Bronchial epithelial cell (primary cell): ENCODE measurements around the gene SLC16A4. TPM values are rescaled to one million over a fixed set of nuclear protein-coding genes. Genes with fewer than 3 reads are reported as not detected.

ENCODE experiments used
- DNase-seq: peaks from one replicate; pipeline ENCODE4 v3.0.0-alpha.2; 2010; ENCODE audit warnings: low read depth
- FAIRE-seq: peaks from 2 replicates; lab custom pipeline; 2011; peaks lifted over from hg19 to GRCh38; lab: Jason Lieb, UNC
- H3K27me3 ChIP-seq: 2 replicates; pipeline ENCODE4 v1.5.1; 2011; ENCODE audit warnings: low read length; ENCODE audit not compliant: control insufficient read depth, insufficient read depth
- H3K36me3 ChIP-seq: 2 replicates; pipeline ENCODE4 v1.5.1; 2011; ENCODE audit warnings: low read length; ENCODE audit not compliant: control insufficient read depth, insufficient read depth
- H3K4me3 ChIP-seq: 2 replicates; pipeline ENCODE4 v1.5.1; 2011; ENCODE audit warnings: mild to moderate bottlenecking, low read depth, low read length, control low read depth
- total RNA-seq: library from RNA; depleted of rRNA; stranded (reverse); fragments of >200 nt; gene quantifications from 2 replicates; pipeline ENCODE4 v1.2.1, GENCODE V29; 2014
- TF ChIP-seq, protein P1 (sequence below): IDR thresholded peaks from 2 replicates; pipeline ENCODE4 v1.5.1; 2011; ENCODE audit warnings: mild to moderate bottlenecking, moderate library complexity, low read length, control low read depth, inconsistent platforms; ENCODE audit not compliant: insufficient read depth, severe bottlenecking

The SLC16A4 gene
- total RNA-seq, 1 donor from 2014 or later, result 34.2 TPM

GRCh38 chr1:110348050-110348449 is 42.8 kb downstream of the SLC16A4 start:
- DNase-seq (no peak), FAIRE-seq (no peak)
- Histone ChIP-seq H3K36me3 (peaks cover 4% of the 10 kb centered on the region), H3K4me3 (no peak overlapping the region), H3K27me3 (no peaks in the 10 kb centered on the region)
- TF ChIP-seq, protein P1, sequence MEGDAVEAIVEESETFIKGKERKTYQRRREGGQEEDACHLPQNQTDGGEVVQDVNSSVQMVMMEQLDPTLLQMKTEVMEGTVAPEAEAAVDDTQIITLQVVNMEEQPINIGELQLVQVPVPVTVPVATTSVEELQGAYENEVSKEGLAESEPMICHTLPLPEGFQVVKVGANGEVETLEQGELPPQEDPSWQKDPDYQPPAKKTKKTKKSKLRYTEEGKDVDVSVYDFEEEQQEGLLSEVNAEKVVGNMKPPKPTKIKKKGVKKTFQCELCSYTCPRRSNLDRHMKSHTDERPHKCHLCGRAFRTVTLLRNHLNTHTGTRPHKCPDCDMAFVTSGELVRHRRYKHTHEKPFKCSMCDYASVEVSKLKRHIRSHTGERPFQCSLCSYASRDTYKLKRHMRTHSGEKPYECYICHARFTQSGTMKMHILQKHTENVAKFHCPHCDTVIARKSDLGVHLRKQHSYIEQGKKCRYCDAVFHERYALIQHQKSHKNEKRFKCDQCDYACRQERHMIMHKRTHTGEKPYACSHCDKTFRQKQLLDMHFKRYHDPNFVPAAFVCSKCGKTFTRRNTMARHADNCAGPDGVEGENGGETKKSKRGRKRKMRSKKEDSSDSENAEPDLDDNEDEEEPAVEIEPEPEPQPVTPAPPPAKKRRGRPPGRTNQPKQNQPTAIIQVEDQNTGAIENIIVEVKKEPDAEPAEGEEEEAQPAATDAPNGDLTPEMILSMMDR, result no peak

DNA sequence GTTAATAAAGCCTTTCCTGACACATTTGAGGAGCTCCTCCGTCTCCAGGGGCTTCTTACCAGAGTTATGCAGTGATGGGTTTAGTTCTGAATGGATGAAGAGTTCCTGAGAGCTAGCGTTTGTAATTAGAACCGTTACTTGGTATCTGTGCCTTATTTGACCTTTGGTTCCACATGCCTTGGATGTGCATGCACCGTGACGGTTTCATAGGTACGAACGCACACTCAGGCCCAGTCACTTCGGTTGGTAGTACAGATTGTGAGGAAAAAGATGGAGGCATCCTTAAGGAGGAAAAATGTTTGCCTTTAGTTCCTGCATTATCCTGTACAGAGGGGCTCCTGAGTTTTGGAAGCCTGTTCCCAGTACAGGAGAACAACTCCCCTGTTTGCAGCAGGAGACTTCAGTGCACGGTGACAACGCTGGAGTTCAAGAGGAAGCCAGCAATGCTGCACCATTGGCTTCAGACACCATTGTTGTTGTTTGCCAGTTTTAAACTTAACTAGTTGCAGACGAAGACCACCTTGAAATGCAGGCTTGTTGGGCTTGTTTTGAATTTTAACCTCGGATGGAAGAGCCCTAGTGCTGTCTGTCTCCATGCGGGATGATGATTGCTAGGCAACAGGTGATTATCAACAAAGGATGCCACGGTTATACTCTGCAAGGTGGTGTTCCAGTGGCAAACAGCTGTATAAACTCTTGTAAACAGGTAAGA is 43.5 kb downstream of the SLC16A4 start:
- DNase-seq (no peak), FAIRE-seq (no peak)
- peaks cover 4% of the 10 kb centered on the region for H3K36me3 ChIP-seq
- H3K4me3 ChIP-seq, result no peak overlapping the region
- no peaks in the 10 kb centered on the region for H3K27me3 ChIP-seq
- TF ChIP-seq, protein P1, result no peak

DNA sequence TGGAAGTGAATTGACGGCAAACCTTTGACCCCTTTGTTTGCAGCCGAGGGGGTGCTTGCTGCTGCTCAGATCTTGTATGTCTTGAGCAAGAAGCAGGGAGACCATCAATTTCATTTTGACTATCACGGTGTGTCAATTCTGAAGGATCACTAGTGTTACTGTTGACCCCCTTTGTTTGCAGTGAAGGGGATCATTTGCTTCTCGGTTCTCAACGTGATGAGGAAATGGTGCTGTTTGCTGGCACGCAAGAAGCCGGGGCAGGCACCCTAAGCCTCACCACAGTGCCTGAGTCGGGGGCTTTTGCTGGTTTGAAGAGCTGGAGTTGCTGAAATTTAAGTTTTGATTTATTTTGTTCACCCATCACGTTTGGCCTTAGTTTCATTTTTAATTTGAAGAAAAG is 44.1 kb downstream of the SLC16A4 start:
- Histone ChIP-seq H3K27me3 (no peaks in the 10 kb centered on the region), H3K4me3 (no peak overlapping the region), H3K36me3 (peaks cover 6% of the 10 kb centered on the region)
- no peak for DNase-seq
- no peak for FAIRE-seq
- TF ChIP-seq, protein P1, result no peak

DNA sequence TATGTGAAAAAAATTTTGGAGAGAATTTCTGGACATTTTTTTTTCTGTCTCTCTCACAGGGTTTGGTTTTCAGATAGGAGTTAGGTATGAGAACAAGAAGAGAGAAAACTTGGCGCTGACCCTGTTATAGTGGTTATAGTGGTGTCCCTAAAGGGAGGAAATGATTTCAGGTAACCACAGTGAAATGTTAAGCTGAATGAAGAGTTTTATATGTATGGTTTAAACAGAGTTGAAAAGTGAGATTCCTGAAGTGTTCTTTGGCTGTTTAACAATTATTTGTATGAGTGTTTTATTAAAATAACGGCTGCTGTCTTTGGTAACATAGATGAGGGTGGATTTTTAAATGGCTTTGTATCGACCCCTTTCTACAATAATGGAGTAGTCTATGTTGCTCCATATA is 45.3 kb downstream of the SLC16A4 start:
- Histone ChIP-seq H3K27me3 (no peaks in the 10 kb centered on the region), H3K4me3 (no peak overlapping the region), H3K36me3 (peaks cover 17% of the 10 kb centered on the region)
- FAIRE-seq (no peak), DNase-seq (no peak)
- TF ChIP-seq, protein P1, result no peak

- Histone ChIP-seq H3K27me3 (no peaks in the 10 kb centered on the region), H3K4me3 (no peak overlapping the region), H3K36me3 (peaks cover 19% of the 10 kb centered on the region)
- FAIRE-seq (no peak), DNase-seq (no peak)
- TF ChIP-seq, protein P1, result no peak
Measured at GRCh38 chr1:110344152-110344551, 46.7 kb downstream of the SLC16A4 start.

GRCh38 chr1:110343249-110343648 is 47.6 kb downstream of the SLC16A4 start:
- Histone ChIP-seq H3K36me3 (peaks cover 19% of the 10 kb centered on the region), H3K4me3 (no peak overlapping the region), H3K27me3 (no peaks in the 10 kb centered on the region)
- TF ChIP-seq, protein P1, result no peak
- DNase-seq (no peak), FAIRE-seq (no peak)
